HEK293 (cell line): ENCODE results near the gene PCNX3.

Experiments
- CTCF ChIA-PET: fragments of 350-600 bp; formaldehyde crosslinking; extraction: SDS; loops from one replicate; lab custom pipeline; 2021; ENCODE audit warnings: antibody characterized with exemption; lab: Yijun Ruan, JAX
- POLR2A ChIA-PET: fragments of 300-600 bp; formaldehyde crosslinking; extraction: SDS; loops from one replicate; lab custom pipeline; 2020; ENCODE audit warnings: antibody characterized with exemption, inconsistent platforms; lab: Yijun Ruan, JAX
- H3K27ac ChIP-seq: fragments of 200-500 bp; sonication (Bioruptor generic); 2 replicates; pipeline ENCODE4 v1.5.1; 2014; ENCODE audit warnings: low read depth, low read length, control low read depth, inconsistent platforms; ENCODE audit errors: extremely low read depth
- H3K36me3 ChIP-seq, 2 experiments: fragments of 200-500 bp in 1 of 2; sonication (Bioruptor generic) in 1 of 2; 1 replicate in 1 of 2; 2 replicates in 1 of 2; pipeline ENCODE4 v1.5.1; 2014 to 2017; ENCODE audit warnings: inconsistent platforms in 2 of 2, low read length in 2 of 2; ENCODE audit not compliant: control insufficient read depth in 2 of 2, insufficient read depth in 1 of 2
- H3K4me1 ChIP-seq: fragments of 200-500 bp; sonication (Bioruptor generic); 2 replicates; pipeline ENCODE4 v1.5.1; 2014; ENCODE audit warnings: mild to moderate bottlenecking, low read length, inconsistent platforms; ENCODE audit not compliant: control insufficient read depth, insufficient read depth
- H3K4me3 ChIP-seq: 2 replicates; pipeline ENCODE4 v1.5.1; 2011; ENCODE audit warnings: low read depth, mild to moderate bottlenecking, control low read depth, low read length, moderate library complexity
- H3K9me3 ChIP-seq: fragments of 200-500 bp; sonication (Bioruptor generic); 2 replicates; pipeline ENCODE4 v1.5.1; 2014; ENCODE audit warnings: low read depth, low read length, inconsistent platforms; ENCODE audit not compliant: control insufficient read depth, insufficient read depth
- AEBP2 ChIP-seq: fragments of 450-650 bp; formaldehyde crosslinking; IDR thresholded peaks from 2 replicates; pipeline ENCODE4 v1.5.1; 2016; ENCODE audit warnings: missing biosample characterization, missing genetic modification characterization, borderline replicate concordance
- ATF2 ChIP-seq: fragments of 450-650 bp; formaldehyde crosslinking; IDR thresholded peaks from 2 replicates; pipeline ENCODE4 v1.5.1; 2016; ENCODE audit warnings: missing biosample characterization, missing genetic modification characterization, low read depth
- GLIS2 ChIP-seq: fragments of 450-650 bp; formaldehyde crosslinking; IDR thresholded peaks from 2 replicates; pipeline ENCODE4 v1.5.1; 2016; ENCODE audit warnings: missing biosample characterization, missing genetic modification characterization
- TCF7L2 ChIP-seq: IDR thresholded peaks from 2 replicates; pipeline ENCODE4 v1.6.1; 2011; ENCODE audit warnings: low read depth, mild to moderate bottlenecking, inconsistent platforms, low read length, moderate library complexity, borderline replicate concordance
- ZBTB10 ChIP-seq: fragments of 450-650 bp; formaldehyde crosslinking; IDR thresholded peaks from 2 replicates; pipeline ENCODE4 v1.5.1; 2016; ENCODE audit warnings: missing biosample characterization, missing genetic modification characterization
- ZBTB11 ChIP-seq: fragments of 450-650 bp; formaldehyde crosslinking; conservative IDR thresholded peaks from 2 replicates; pipeline ENCODE4 v1.5.1; 2016; ENCODE audit warnings: low read depth, missing biosample characterization, missing genetic modification characterization
- ZBTB20 ChIP-seq: fragments of 450-650 bp; formaldehyde crosslinking; IDR thresholded peaks from 2 replicates; pipeline ENCODE4 v1.5.1; 2016; ENCODE audit warnings: missing biosample characterization, missing genetic modification characterization
- ZBTB49 ChIP-seq: fragments of 450-650 bp; formaldehyde crosslinking; IDR thresholded peaks from 2 replicates; pipeline ENCODE4 v1.5.1; 2016; ENCODE audit warnings: missing biosample characterization, missing genetic modification characterization, low read depth
- ZIC2 ChIP-seq: fragments of 450-650 bp; formaldehyde crosslinking; IDR thresholded peaks from 2 replicates; pipeline ENCODE4 v1.5.1; 2016; ENCODE audit warnings: missing biosample characterization, missing genetic modification characterization
- ZNF10 ChIP-seq: fragments of 450-650 bp; formaldehyde crosslinking; IDR thresholded peaks from 2 replicates; pipeline ENCODE4 v1.5.1; 2017; ENCODE audit warnings: missing biosample characterization, missing genetic modification characterization
- ZNF266 ChIP-seq: fragments of 450-650 bp; formaldehyde crosslinking; IDR thresholded peaks from 2 replicates; pipeline ENCODE4 v1.5.1; 2016; ENCODE audit warnings: missing biosample characterization, missing genetic modification characterization, low read depth
- ZNF449 ChIP-seq: fragments of 450-650 bp; formaldehyde crosslinking; IDR thresholded peaks from 2 replicates; pipeline ENCODE4 v1.5.1; 2017; ENCODE audit warnings: missing biosample characterization, mild to moderate bottlenecking, missing genetic modification characterization, moderate library complexity
- ZNF48 ChIP-seq: fragments of 450-650 bp; formaldehyde crosslinking; IDR thresholded peaks from 2 replicates; pipeline ENCODE4 v1.5.1; 2016; ENCODE audit warnings: missing biosample characterization, missing genetic modification characterization
- ZNF488 ChIP-seq: fragments of 450-650 bp; formaldehyde crosslinking; IDR thresholded peaks from 2 replicates; pipeline ENCODE4 v1.5.1; 2016; ENCODE audit warnings: missing biosample characterization, missing genetic modification characterization
- ZNF544 ChIP-seq: fragments of 450-650 bp; formaldehyde crosslinking; IDR thresholded peaks from 2 replicates; pipeline ENCODE4 v1.5.0; 2017; ENCODE audit warnings: missing biosample characterization, missing genetic modification characterization
- ZNF558 ChIP-seq: fragments of 450-650 bp; formaldehyde crosslinking; IDR thresholded peaks from 2 replicates; pipeline ENCODE4 v1.5.1; 2016; ENCODE audit warnings: missing biosample characterization, missing genetic modification characterization
- ZNF610 ChIP-seq: fragments of 450-650 bp; formaldehyde crosslinking; IDR thresholded peaks from 2 replicates; pipeline ENCODE4 v1.5.1; 2016; ENCODE audit warnings: missing biosample characterization, missing genetic modification characterization, borderline replicate concordance
- ZNF624 ChIP-seq: fragments of 450-650 bp; formaldehyde crosslinking; IDR thresholded peaks from 2 replicates; pipeline ENCODE4 v1.5.1; 2017; ENCODE audit warnings: missing biosample characterization, missing genetic modification characterization
- ZNF830 ChIP-seq: fragments of 450-650 bp; IDR thresholded peaks from 2 replicates; pipeline ENCODE4 v1.5.0; 2018; ENCODE audit warnings: missing biosample characterization, missing genetic modification characterization, low read depth, mild to moderate bottlenecking, moderate library complexity

The PCNX3 gene

GRCh38 chr11:65639623-65640482 is 24.3 kb downstream of the PCNX3 start:
- no peak overlapping the region for H3K27ac ChIP-seq
- no peaks in the 10 kb centered on the region for H3K9me3 ChIP-seq
- TF ChIP-seq ZIC2 (tag by site-specific recombination) = no peak
- no peak for TF ChIP-seq ZBTB20 (tag by site-specific recombination)
- no peak for TF ChIP-seq ZBTB11
- TF ChIP-seq ZNF544 (tag by site-specific recombination) = no peak
- TF ChIP-seq ZNF10 = no peak
- no peak for TF ChIP-seq TCF7L2
- TF ChIP-seq ZNF624 = no peak
- no peak for TF ChIP-seq GLIS2 (tag by site-specific recombination)
- no peak for TF ChIP-seq ZNF266 (tag by site-specific recombination)
- TF ChIP-seq ZBTB49 (tag by site-specific recombination) = no peak
- TF ChIP-seq ZNF48 (tag by site-specific recombination) = no peak
- TF ChIP-seq ZNF558 (tag by site-specific recombination) = no peak
- TF ChIP-seq ZNF830 = no peak
- TF ChIP-seq ZBTB10 (tag by site-specific recombination) = no peak
- no peak for TF ChIP-seq ZNF610 (tag by site-specific recombination)
- no peak for TF ChIP-seq ZNF488 (tag by site-specific recombination)
- no peak for TF ChIP-seq AEBP2 (tag by site-specific recombination)
- no peak for TF ChIP-seq ATF2 (tag by site-specific recombination)
- no peak for TF ChIP-seq ZNF449
- CTCF ChIA-PET = interaction anchor here (0.6 kb wide), 2 partner anchors 13 to 95 kb away, joined by 5 read pairs; no protein-coding TSS in a partner anchor
- H3K4me1 ChIP-seq = no peaks in the 10 kb centered on the region
- peaks cover 0 to 48% of the 10 kb centered on the region in 2 experiments; a peak in 1 of 3 replicates for H3K36me3 ChIP-seq
- POLR2A ChIA-PET = interaction anchor here (0.6 to 4.4 kb wide), 4 partner anchors 11 to 175 kb away, joined by 4 to 50 read pairs (median 20); partner anchors contain the start of genes PCNX3 and RELA
- H3K4me3 ChIP-seq = no peak overlapping the region
